ENCODE results near the gene PLIN5. TPM values are rescaled to one million over a fixed set of nuclear protein-coding genes. Genes with fewer than 3 reads are reported as not detected.
"Not testable (repeated sequence)": the region's sequence is repeated elsewhere in the genome, so short reads cannot be mapped to it uniquely, and the experiment has no call there.

PLIN5 gene
- total RNA-seq, 1 experiment from 2014 or later = 3.9 TPM

GRCh38 chr19:4542896-4543841, 8.1 kb upstream of the PLIN5 start:
- H2BK5ac ChIP-seq (ENCODE audit: insufficient read length, low read length) = no peak overlapping the region
- no peak overlapping the region for H2BK120ac ChIP-seq (ENCODE audit: low read depth, low read length, poor library complexity, severe bottlenecking)
- H2BK12ac ChIP-seq (ENCODE audit: insufficient read length, low read depth, low read length) = no peak overlapping the region
- no peak overlapping the region for H3K4me3 Mint-ChIP-seq
- no peak overlapping the region for H3K27ac Mint-ChIP-seq
- H2BK15ac ChIP-seq (ENCODE audit: low read depth, low read length) = no peak overlapping the region
- H3K27me3 ChIP-seq (ENCODE audit: insufficient read depth, low read length) = no peaks in the 10 kb centered on the region
- no peak overlapping the region for H2AFZ ChIP-seq (ENCODE audit: low read length)
- H3K27ac ChIP-seq (ENCODE audit: insufficient read length, low read depth, low read length) = no peak overlapping the region
- H3K14ac ChIP-seq (ENCODE audit: insufficient read depth, low read length) = no peak overlapping the region
- H3K4me2 ChIP-seq (ENCODE audit: insufficient read depth, insufficient read length, low read length) = no peak overlapping the region
- H3K23me2 ChIP-seq (ENCODE audit: insufficient read length, low read depth, low read length, poor library complexity, severe bottlenecking) = no peaks in the 10 kb centered on the region
- no peaks in the 10 kb centered on the region for H3K4me1 ChIP-seq (ENCODE audit: insufficient read depth, low read length)
- H4K5ac ChIP-seq (ENCODE audit: insufficient read length, low read depth, low read length) = no peak overlapping the region
- H3K56ac ChIP-seq (ENCODE audit: insufficient read length, low read depth, low read length) = no peak overlapping the region
- no peak overlapping the region for H4K8ac ChIP-seq (replicated peaks; ENCODE audit: insufficient read length, low read depth, low read length)
- H2BK20ac ChIP-seq (ENCODE audit: low read depth, low read length, poor library complexity, severe bottlenecking) = no peak overlapping the region
- H3K9ac ChIP-seq (ENCODE audit: extremely low read depth, insufficient read length, low read length) = no peak overlapping the region
- H3K4me1 Mint-ChIP-seq = peaks cover 6 to 9% of the 10 kb centered on the region in 2 experiments
- no peak overlapping the region for H4K91ac ChIP-seq (ENCODE audit: insufficient read length, low read depth, low read length)
- no peak for DNase-seq
- no peaks in the 10 kb centered on the region for H3K79me1 ChIP-seq (ENCODE audit: insufficient read depth, low read depth, low read length, poor library complexity, severe bottlenecking)
- no peak for TF ChIP-seq CTCF (conservative IDR thresholded peaks at IDR 0.05)
- no peak overlapping the region for H3T11ph ChIP-seq (ENCODE audit: low read length)
- H3K4ac ChIP-seq (ENCODE audit: low read depth, low read length) = no peak overlapping the region
- no CpG with 5 or more reads among the region's 77 CpGs for WGBS (ENCODE audit: extremely low coverage, insufficient read length, low lambda C conversion rate)
- no peak overlapping the region for H2AK5ac ChIP-seq (ENCODE audit: insufficient read length, low read length)
- peaks cover 0 to 14% (median 3%) of the 10 kb centered on the region in 3 experiments; a peak in 5 of 7 replicates for H3K36me3 Mint-ChIP-seq (ENCODE audit: insufficient read depth in 1 of 3, low read depth in 3 of 3)
- H4K20me1 ChIP-seq (ENCODE audit: control insufficient read depth, insufficient read depth, insufficient read length) = no peaks in the 10 kb centered on the region
- peaks cover 9% of the 10 kb centered on the region for H3K27me3 Mint-ChIP-seq (ENCODE audit: low read depth)
- no peak overlapping the region for H3K23ac ChIP-seq (ENCODE audit: insufficient read length, low read depth, low read length)
- no peak overlapping the region for H3K18ac ChIP-seq (ENCODE audit: insufficient read length, low read depth, low read length)
- H3K9me3 Mint-ChIP-seq = peaks cover 0 to 4% of the 10 kb centered on the region in 2 experiments; a peak in 2 of 5 replicates
- no peaks in the 10 kb centered on the region for H3K9me3 ChIP-seq (ENCODE audit: control insufficient read depth, low read depth, low read length)
- H3K79me2 ChIP-seq (ENCODE audit: insufficient read depth, low read length) = no peaks in the 10 kb centered on the region

GRCh38 chr19:4541806-4542145, 6.8 kb upstream of the PLIN5 start:
- not testable (repeated sequence) for H2BK20ac ChIP-seq (ENCODE audit: low read depth, low read length, poor library complexity, severe bottlenecking); H3K4me1 ChIP-seq (ENCODE audit: insufficient read depth, low read length); H2BK12ac ChIP-seq (ENCODE audit: insufficient read length, low read depth, low read length); H2BK15ac ChIP-seq (ENCODE audit: low read depth, low read length); H4K5ac ChIP-seq (ENCODE audit: insufficient read length, low read depth, low read length); H3K9ac ChIP-seq (ENCODE audit: extremely low read depth, insufficient read length, low read length); H3K23me2 ChIP-seq (ENCODE audit: insufficient read length, low read depth, low read length, poor library complexity, severe bottlenecking); H3K9me3 Mint-ChIP-seq; H3K14ac ChIP-seq (ENCODE audit: insufficient read depth, low read length); H3K27ac ChIP-seq (ENCODE audit: insufficient read length, low read depth, low read length); H3K36me3 Mint-ChIP-seq (ENCODE audit: insufficient read depth in 1 of 3, low read depth in 3 of 3); H3K79me1 ChIP-seq (ENCODE audit: insufficient read depth, low read depth, low read length, poor library complexity, severe bottlenecking); DNase-seq; H3K27me3 ChIP-seq (ENCODE audit: insufficient read depth, low read length); H3K23ac ChIP-seq (ENCODE audit: insufficient read length, low read depth, low read length); H3K79me2 ChIP-seq (ENCODE audit: insufficient read depth, low read length); H2BK5ac ChIP-seq (ENCODE audit: insufficient read length, low read length); H3K4me1 Mint-ChIP-seq; H3K4ac ChIP-seq (ENCODE audit: low read depth, low read length); H3K56ac ChIP-seq (ENCODE audit: insufficient read length, low read depth, low read length); H3K9me3 ChIP-seq (ENCODE audit: control insufficient read depth, low read depth, low read length); H2BK120ac ChIP-seq (ENCODE audit: low read depth, low read length, poor library complexity, severe bottlenecking); H3K18ac ChIP-seq (ENCODE audit: insufficient read length, low read depth, low read length); H2AFZ ChIP-seq (ENCODE audit: low read length); H4K91ac ChIP-seq (ENCODE audit: insufficient read length, low read depth, low read length); H2AK5ac ChIP-seq (ENCODE audit: insufficient read length, low read length); H4K8ac ChIP-seq (replicated peaks; ENCODE audit: insufficient read length, low read depth, low read length); H3T11ph ChIP-seq (ENCODE audit: low read length); H4K20me1 ChIP-seq (ENCODE audit: control insufficient read depth, insufficient read depth, insufficient read length); H3K4me2 ChIP-seq (ENCODE audit: insufficient read depth, insufficient read length, low read length); H3K4me3 Mint-ChIP-seq
- no CpG with 5 or more reads among the region's 12 CpGs for WGBS (ENCODE audit: extremely low coverage, insufficient read length, low lambda C conversion rate)
- H3K27me3 Mint-ChIP-seq (ENCODE audit: low read depth) = peaks cover 20% of the 10 kb centered on the region
- H3K27ac Mint-ChIP-seq = peak overlapping the region in 1 of 3 experiments; percentile 28; a peak in 1 of 7 replicates
